Stimulated activated CD4-positive, alpha-beta T cell treated with anti-CD3 and anti-CD28 coated beads, Interleukin-4, amount 100 ng/mL, for 24 hours (primary cell): Measurements from ENCODE around the gene FBXL16.
A peak's percentile ranks its signal among the peaks of the same experiment; 100 is the strongest.

Experiments
- DNase-seq: peaks from one replicate; pipeline ENCODE4 v3.0.0-alpha.2; 2020

FBXL16 gene

GRCh38 chr16:676565-676902, 29.1 kb downstream of the FBXL16 start:
- DNase-seq = no peak

- DNase-seq = no peak
Measured at GRCh38 chr16:675884-676564, 29.6 kb downstream of the FBXL16 start.

GRCh38 chr16:674968-675883, 30.4 kb downstream of the FBXL16 start, which contains the start of gene RHBDL1:
TSS of gene RHBDL1 (plus strand) at chr16:675671. CDS start at chr16:675791, 120 bp downstream.
- DNase-seq = no peak

- DNase-seq = no peak
Measured at GRCh38 chr16:674214-674881, 31.3 kb downstream of the FBXL16 start.

- no peak for DNase-seq
Measured at GRCh38 chr16:673399-673991, 32.1 kb downstream of the FBXL16 start.

GRCh38 chr16:672851-673250, 32.8 kb downstream of the FBXL16 start:
- no peak for DNase-seq

GRCh38 chr16:672371-672770, 33.2 kb downstream of the FBXL16 start:
- no peak for DNase-seq

GRCh38 chr16:671353-672131, 34.1 kb downstream of the FBXL16 start:
- DNase-seq = no peak

GRCh38 chr16:670485-671352, 34.9 kb downstream of the FBXL16 start:
- no peak for DNase-seq

GRCh38 chr16:669666-670065, 35.9 kb downstream of the FBXL16 start:
- DNase-seq = no peak

GRCh38 chr16:668519-669171, 37.0 kb downstream of the FBXL16 start:
- no peak for DNase-seq

GRCh38 chr16:667780-668518, 37.7 kb downstream of the FBXL16 start, which contains the start of gene RHOT2:
TSS of gene RHOT2 (plus strand) at chr16:668132. CDS start at chr16:668200, 68 bp downstream.
- DNase-seq = peak; percentile 94

- no peak for DNase-seq
Measured at GRCh38 chr16:667113-667779, 38.4 kb downstream of the FBXL16 start.

GRCh38 chr16:666572-666971, 39.0 kb downstream of the FBXL16 start:
- DNase-seq = no peak

GRCh38 chr16:662597-662996, 43.0 kb downstream of the FBXL16 start:
- DNase-seq = no peak

- DNase-seq = no peak
Measured at GRCh38 chr16:662095-662494, 43.5 kb downstream of the FBXL16 start.

- no peak for DNase-seq
Measured at GRCh38 chr16:661184-661821, 44.3 kb downstream of the FBXL16 start.

- DNase-seq = peak; percentile 68
Measured at GRCh38 chr16:660459-661183, 45.0 kb downstream of the FBXL16 start.
